Prostate gland (tissue), 2 donors: ENCODE data around the gene KRT6B.

Experiments used
- CTCF ChIP-seq, 4 experiments: fragments of 200-600 bp in 2 of 4; fragments of 450-650 bp in 2 of 4; sonication (generic) in 2 of 4; IDR thresholded peaks; 1 replicate in 3 of 4; 2 replicates in 1 of 4; pipeline ENCODE4 v1.5.1; 2016 to 2019; ENCODE audit warnings: antibody characterized with exemption in 4 of 4, mild to moderate bottlenecking in 2 of 4, moderate library complexity in 2 of 4
- POLR2A ChIP-seq: fragments of 450-650 bp; IDR thresholded peaks from one replicate; pipeline ENCODE4 v1.6.1; 2016; ENCODE audit warnings: antibody characterized with exemption, mild to moderate bottlenecking

GRCh38 chr12:52417740-52418139 lies 34.2 kb downstream of the KRT6B start:
- TF ChIP-seq CTCF (IDR thresholded peaks at IDR 0.05) (no peak), POLR2A (no peak)
